ENCODE results near the gene SDR42E1.
"Not testable (repeated sequence)": the region's sequence is repeated elsewhere in the genome, so short reads cannot be mapped to it uniquely, and the experiment has no call there.

The SDR42E1 gene

GRCh38 chr16:82037251-82037650 is 26.0 kb upstream of the SDR42E1 start:
- DNase-seq (ENCODE audit: low read depth), result no peak

DNA sequence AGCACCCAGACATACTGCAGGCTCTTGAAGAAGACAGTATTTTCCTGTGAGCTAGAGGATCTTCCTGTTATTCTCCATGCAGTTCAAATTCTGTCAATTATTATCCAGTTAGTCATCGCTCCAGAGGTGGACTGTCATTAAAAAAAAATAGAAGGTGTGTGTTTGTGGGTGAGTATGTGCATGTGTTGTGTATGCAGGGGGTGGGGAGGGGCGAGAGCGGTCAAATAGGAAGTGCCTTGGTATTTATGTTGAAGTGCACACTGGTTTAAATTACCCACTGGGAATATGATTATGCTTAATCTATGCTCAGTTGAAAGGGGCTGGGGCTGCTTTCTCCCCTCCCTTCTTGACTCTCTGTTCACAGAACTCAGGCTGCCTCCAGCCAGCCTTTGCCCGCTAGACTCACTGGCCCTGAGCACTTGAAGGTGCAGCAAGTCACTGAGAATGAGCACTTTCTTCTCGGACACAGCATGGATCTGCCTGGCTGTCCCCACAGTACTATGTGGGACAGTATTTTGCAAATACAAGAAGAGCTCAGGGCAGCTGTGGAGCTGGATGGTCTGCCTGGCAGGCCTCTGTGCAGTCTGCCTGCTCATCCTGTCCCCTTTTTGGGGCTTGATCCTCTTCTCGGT is 23.8 kb upstream of the SDR42E1 start, which contains the start of gene HSD17B2:
Gene HSD17B2, plus strand, starts transcription at position 273 of the 632 bp plus-strand sequence. Its CDS starts 172 bp downstream, at position 445.
- no peak for DNase-seq (ENCODE audit: low read depth)

DNA sequence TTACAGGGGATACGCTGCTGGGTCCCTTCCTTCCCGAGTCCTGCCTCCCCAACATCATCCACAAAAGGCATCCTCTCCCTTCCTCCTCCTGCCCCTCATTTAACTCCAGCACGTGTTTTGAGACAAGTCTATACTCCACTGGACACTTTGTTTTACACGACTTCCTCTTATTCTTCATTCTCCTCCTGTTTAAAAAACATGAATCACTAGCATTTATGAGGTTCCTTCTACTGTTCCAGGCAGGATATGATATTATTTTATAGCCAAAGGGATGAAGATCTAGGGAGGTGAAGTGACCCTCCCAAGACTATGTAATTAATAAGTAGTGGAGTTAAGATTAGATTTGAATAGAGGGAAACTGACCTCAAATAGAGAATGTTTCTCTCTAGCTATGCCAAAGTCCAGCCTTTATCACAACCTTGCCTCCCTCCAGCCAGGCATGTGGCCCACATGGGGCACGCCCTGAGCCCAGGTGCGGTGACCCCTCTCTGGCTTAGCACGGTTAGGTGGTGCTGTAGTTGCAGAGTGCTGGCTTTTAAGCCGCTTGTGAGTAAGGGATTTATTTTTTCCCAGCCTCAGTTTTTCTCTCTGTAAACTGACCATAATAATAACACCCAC is 22.5 kb upstream of the SDR42E1 start:
- no peak for DNase-seq (ENCODE audit: low read depth)

DNA sequence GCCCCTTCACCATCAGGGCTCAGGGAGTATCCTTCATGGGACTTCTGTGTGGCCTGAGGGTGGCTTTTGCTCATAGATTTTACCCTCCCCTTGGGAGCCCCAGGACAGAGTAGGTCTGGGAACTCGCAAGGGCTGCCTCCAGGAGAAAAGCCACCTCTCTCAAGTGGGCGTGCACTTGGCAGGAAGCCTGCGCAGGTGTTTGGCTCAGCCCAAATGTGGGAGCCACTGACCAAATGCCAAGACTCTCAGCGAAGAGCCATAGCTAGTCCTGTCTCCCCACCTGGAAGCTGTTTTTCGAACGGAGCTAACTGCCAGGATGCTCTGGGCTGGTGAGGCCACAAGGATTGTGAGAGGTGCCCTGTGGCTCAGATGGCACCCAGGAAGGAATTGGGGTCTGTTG is 21.7 kb upstream of the SDR42E1 start:
- no peak for DNase-seq (ENCODE audit: low read depth)

GRCh38 chr16:82031116-82032084 is 20.1 kb upstream of the SDR42E1 start:
- DNase-seq (ENCODE audit: low read depth), result no peak

- DNase-seq (ENCODE audit: low read depth), result no peak
Measured at GRCh38 chr16:82027629-82028064, 16.4 kb upstream of the SDR42E1 start.

GRCh38 chr16:82024883-82025282 is 13.6 kb upstream of the SDR42E1 start:
- no peak for DNase-seq (ENCODE audit: low read depth)

- DNase-seq (ENCODE audit: low read depth), result no peak
Measured at GRCh38 chr16:82024316-82024715, 13.0 kb upstream of the SDR42E1 start.

GRCh38 chr16:82023206-82023605 is 11.9 kb upstream of the SDR42E1 start:
- DNase-seq (ENCODE audit: low read depth), result no peak

- DNase-seq (ENCODE audit: low read depth), result no peak
Measured at GRCh38 chr16:82020051-82020450, 8.8 kb upstream of the SDR42E1 start.

DNA sequence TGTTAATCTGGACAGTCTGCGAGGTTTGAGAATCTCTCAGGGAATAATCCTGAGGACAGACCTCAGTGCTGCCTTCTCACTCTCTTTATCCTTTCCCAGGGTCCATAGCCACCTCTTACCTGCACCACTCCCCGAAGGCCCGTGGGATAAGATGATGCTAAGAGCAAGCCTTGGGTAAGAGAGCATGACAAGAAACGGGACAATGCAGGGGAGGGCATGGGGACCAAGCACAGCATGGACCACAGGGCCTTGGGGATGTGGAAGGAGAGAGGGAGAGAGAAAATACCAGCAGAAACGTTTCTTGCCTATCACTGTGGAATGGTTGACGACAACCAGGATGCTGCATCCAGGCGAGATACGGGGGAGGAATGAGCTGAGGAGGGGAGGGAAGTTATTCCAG is 8.3 kb upstream of the SDR42E1 start:
- no peak for DNase-seq (ENCODE audit: low read depth)

DNA sequence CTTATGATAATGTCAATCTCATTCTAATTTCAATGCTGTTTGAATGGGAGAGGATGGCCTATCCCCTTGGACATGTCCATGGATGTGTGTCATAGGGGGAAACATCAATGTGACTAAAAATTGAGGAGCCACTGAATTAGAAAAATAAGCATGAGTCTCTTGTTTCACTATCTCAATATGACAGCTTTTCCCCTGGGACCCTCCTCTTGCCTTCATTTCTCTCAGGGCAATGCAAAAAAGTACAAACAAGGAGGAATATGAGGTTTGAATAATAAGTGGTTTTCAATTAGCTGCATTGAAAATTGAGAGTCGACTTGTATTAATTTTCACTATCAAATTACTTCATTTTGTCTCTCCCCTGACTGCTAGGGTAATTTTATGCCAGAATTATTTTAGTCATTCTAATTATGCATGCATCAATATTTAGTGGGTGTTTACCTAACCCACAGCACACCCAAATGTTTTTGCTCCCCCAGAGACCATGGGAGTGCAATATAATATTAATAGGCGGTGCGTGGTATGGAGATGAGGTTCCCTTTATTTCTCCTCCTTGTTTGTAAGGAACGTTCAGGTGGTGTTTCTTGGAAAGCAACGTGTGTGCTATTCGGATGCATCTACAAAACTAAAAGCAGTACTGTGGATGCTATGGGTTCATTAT is 6.8 kb upstream of the SDR42E1 start:
- no peak for DNase-seq (ENCODE audit: low read depth)

- DNase-seq (ENCODE audit: low read depth), result no peak
Measured at GRCh38 chr16:82016964-82017363, 5.7 kb upstream of the SDR42E1 start.

DNA sequence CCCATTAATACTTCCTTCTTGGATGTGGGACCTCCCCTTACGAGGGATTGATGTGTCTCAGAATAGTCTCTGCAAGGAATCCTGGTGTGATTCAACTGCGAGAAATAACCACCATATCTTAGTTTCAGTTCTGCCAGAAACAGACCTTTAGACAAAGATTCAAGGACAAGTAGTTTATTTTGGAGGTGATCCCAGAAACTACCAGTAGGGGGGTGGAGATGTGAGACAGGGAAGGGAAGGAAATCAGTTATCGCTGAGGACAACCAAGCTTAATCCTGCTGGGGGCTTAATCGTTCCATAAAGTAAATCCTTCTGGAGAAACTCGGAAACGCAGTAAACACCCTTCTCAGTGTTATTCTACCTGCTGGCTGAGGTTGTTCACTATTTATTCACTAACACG is 5.0 kb upstream of the SDR42E1 start:
- no peak for DNase-seq (ENCODE audit: low read depth)

DNA sequence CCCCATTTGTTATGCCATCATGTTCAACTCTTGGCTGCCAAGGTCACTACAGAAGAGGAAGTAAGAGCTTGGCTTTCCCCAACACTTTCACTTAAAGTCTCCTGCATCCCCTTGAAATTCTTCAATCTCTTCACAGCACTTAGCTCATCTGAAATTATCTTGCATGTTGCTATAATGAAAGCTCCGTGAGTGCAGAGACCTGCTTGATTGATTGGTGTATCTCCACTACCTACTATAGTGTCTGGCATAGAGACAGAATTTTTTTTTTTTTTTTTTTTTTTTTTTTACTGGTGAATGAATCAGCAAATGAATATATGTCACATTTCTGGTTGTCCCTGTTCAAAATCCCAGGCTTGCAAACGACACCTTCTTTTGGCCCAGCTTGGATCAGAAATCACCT is 1.9 kb upstream of the SDR42E1 start:
- no peak for DNase-seq (ENCODE audit: low read depth)

- no peak for DNase-seq (ENCODE audit: low read depth)
Measured at GRCh38 chr16:82010649-82011048, 621 bp downstream of the SDR42E1 start.

DNA sequence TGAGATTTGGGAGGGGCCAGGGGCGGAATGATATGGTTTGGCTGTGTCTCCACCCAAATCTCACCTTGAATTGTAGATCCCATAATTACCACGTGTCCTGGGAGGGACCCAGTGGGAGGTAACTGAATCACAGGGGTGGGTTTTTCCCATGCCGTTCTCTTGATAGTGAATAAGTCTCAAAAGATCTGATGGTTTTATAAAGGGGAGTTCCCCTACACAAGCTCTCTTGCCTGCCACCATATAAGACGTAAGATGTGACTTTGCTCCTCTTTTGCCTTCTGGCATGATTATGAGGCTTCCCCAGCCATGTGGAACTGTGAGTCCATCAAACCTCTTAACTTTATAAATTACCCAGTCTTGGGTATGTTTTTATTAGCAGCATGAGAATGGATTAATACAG is 1.5 kb downstream of the SDR42E1 start:
- DNase-seq (ENCODE audit: low read depth), result not testable (repeated sequence)

- no peak for DNase-seq (ENCODE audit: low read depth)
Measured at GRCh38 chr16:82008957-82009592, 2.2 kb downstream of the SDR42E1 start.

- DNase-seq (ENCODE audit: low read depth), result no peak
Measured at GRCh38 chr16:82007189-82007588, 4.1 kb downstream of the SDR42E1 start.

DNA sequence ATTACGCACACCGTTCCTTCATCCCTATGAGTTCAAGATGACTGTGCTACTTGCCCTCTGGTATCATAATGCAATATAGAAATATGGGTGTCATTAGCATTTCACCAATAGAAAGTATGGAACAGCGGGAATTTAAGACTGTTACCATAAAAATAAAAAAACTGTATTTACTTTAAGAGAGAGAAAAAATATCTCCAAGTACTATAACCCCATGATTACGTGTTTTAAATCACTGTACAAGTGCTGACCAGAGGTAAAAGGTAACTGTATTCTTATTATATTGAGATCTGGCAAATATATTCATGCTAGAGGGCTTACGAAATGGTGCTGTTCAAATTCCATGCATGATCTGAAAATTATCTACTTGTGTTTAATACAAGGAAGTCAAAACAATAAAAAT is 5.2 kb downstream of the SDR42E1 start:
- DNase-seq (ENCODE audit: low read depth), result no peak

DNA sequence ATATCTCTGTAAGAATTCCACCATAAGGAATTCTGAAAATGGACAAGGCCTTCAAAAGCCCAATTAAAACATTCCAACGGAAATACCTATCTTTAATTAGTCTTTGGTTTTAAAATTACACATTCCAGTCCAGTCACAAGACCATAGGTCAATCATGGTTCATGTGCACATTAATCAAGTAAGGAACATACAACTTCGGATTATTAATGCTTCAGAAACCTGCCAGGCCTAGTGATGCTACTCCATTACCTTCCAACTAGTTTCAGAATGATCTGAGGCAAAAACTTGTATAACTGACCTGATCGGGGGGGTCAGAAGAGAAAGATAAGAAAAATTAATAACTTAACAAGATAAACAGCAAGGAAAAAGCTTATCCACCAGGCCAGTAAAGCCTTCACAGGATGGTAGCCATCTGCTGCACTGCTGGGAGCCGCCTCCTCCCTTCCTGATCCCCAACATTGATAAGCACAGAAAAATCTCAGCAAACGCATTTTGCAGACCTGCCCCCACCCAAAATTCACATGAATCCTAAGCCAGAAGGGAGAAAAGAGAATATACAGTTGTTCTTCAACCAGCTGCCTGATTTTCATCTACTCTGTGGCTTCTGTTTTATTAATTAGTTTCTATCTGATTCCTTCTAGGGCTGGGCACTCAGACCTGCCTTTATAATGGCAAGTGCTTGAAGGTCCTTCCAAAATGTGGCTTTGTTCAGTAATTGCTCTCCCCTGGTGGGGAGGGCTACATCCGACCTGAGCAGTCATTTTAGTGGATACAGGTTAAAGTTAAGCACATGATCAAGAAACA is 6.0 kb downstream of the SDR42E1 start:
- DNase-seq (ENCODE audit: low read depth), result no peak

All from stimulated activated CD8-positive, alpha-beta memory T cell treated with anti-CD3 and anti-CD28 coated beads, Interleukin-4, amount 100 ng/mL, for 24 hours (primary cell).